Measurements from ENCODE around the gene RAB6A.

GRCh38 chr11:73656985-73657384, 103.9 kb downstream of the RAB6A start:
- TF ChIP-seq BHLHE40 (IDR thresholded peaks at IDR 0.05; ENCODE audit: low read depth, low read length) = no peak
- TF ChIP-seq CTCF (IDR thresholded peaks at IDR 0.05) = no peak
- TF ChIP-seq CHD2 (IDR thresholded peaks at IDR 0.05; ENCODE audit: low read length, partially characterized antibody) = no peak
- no peak for TF ChIP-seq PHF8 (IDR thresholded peaks at IDR 0.05; ENCODE audit: borderline replicate concordance, low read depth)
- TF ChIP-seq E2F6 (IDR thresholded peaks at IDR 0.05; ENCODE audit: borderline replicate concordance, low read depth) = no peak
- TF ChIP-seq RARB (CRISPR knock-in tag; IDR thresholded peaks at IDR 0.05) = no peak
